Measurements from ENCODE around the gene CACNA2D3.
"Not testable (repeated sequence)": the region's sequence is repeated elsewhere in the genome, so short reads cannot be mapped to it uniquely, and the experiment has no call there.

The CACNA2D3 gene

GRCh38 chr3:54122324-54123002 lies at the start of gene CACNA2D3:
Gene CACNA2D3 (plus strand): TSS chr3:54122552.
- peak; percentile 85 for DNase-seq

GRCh38 chr3:54073386-54073785 lies 49.0 kb upstream of the CACNA2D3 start:
- DNase-seq: no peak

DNA sequence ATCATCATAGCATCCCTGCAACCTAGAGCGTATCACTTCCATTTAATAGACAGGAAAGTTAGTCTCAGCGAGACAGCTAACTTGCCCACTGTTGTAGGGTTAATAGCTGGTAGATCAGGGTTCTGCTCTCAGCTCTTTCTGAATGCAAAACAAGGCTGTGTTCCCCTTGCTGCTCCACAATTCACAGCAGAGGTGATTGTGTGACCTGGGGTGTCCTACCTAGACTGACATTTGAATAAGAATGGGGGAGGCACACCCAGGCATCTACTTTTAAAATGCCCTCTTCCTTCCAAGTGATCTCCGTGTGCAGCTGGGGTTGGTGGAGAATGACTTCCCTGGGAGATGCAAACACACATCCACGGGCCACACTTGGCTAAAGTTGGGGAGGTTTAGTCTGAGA lies 43.0 kb upstream of the CACNA2D3 start:
- no peak for DNase-seq

- no peak for DNase-seq
Measured at GRCh38 chr3:54079730-54080325, 42.5 kb upstream of the CACNA2D3 start.

DNA sequence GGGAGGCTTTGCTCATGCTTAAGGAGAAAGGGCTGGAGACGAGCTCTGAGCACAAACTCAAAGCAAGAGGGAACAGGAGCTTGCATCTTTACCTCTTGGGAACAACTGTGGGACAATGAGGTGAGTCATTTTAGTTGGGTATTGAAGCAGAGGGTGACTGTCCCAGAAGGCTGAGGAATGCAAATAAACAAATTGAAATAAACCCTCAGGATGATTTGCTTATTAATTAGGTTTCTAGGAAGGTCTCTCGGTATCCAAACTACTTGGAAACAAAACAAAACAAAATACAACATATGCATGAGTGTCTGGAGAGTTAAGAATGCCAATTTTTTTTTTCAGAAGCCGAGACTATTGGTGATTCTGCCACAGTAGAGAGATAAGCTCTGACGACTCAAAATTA lies 38.4 kb upstream of the CACNA2D3 start:
- DNase-seq: no peak

- DNase-seq: no peak
Measured at GRCh38 chr3:54085936-54086335, 36.4 kb upstream of the CACNA2D3 start.

DNA sequence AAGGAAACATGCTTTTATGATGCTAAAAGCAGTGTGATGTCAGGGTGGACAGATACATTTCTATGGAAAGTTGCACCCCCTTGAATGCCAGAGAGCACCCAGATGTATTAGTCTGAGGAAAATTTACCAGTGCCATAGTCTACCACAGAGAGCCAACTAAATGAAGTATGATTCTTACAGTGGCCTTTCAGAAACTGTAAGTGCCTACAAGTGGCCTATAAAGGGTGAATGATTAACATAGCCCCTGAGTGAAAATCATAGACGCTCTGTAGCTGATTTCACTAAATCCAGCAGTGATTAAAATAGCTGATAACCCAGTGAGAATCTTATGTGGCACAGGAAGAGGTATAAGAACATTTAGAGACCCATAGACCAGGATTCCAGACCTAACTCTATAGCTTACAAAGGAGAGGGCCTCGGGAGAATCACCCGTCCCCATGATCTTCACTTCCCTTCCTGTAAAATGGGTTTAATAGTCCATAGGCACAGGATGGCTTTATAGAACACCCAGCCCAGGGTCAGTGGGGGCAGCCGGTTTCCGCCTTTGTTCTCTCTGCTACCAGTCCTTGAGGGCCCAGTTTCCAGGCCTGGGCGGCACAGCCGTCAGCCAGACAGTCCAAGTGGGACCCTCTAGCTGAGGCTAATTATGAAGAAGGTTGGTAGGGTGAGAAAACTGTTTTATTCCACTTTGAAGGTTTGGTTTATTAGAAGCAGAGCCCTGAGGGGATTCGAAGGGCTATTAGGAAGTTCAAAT lies 35.5 kb upstream of the CACNA2D3 start:
- DNase-seq: no peak

DNA sequence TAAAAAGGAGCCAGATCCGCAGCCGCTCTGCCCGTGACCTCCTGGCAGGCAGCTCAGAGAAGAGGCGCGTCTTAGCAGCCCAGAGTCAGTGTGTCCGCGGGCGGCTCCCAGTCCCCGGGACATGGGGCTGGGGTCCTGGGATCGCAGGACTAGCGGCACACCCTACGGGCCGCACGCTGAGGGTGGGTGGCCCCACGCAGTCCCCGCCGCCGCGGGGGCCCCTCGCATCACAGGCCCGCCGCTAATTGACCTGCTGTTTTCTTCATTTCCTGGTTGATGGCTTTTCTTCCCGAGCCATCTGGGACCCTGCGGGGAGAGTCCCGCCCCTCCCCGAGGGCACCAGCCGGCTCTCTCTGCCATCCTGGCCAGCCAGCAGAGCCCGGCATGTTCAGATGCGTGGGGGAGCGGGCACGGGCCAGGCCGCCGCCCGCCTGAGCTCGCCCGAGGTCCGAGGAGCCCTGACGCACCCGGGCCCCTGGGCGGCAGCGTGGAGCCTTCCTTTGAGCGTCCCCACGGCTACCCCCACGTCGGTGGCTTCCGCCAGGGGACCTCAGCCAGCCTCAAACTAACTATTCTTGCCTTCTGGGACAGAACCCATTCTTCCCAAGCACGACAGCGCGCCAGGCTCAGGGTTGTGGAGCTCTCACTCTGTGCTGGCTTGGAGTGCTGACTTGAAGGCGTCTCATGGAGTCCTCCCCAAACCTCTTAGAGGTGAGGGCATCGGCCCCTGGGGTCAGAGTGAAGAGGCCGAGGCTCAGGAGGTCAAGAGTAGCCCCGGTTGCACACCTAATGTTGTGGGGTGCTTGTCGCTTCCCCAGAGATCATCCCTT lies 34.6 kb upstream of the CACNA2D3 start:
- no peak for DNase-seq

DNA sequence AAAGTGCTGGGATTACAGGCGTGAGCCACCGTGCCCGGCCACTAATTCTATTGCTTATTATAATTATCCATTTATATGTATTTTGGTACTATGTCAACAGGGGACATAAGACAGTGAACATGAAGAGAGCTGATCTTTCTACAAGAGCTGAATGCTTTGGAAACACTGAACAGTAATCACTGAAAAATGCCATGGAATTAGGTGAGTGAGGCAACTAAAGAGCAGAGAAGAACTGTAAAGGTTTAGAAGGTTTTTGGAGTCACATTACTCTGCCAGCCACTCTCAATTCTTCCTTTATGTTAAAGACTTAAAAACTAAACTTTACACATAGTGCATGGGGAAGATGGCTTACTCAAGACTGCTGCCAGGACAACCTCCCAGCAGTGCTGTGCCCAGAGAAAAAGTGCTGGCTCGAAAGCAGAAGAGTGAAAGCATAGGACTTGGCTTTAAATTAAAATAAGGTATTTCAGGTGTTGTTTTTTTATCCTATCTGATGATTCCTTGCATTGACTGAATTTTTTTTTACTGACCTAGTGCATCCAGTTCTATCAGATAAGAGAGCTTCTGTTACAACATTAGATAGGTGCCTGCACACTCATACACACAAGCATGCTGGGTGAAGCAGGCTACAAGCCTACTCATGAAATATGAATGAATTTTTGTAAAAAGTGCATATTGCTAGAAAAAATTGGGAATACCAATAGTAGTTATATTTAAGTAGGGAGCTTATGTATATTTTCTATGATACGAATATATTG lies 28.7 kb upstream of the CACNA2D3 start:
- DNase-seq: no peak

- no peak for DNase-seq
Measured at GRCh38 chr3:54094926-54095325, 27.4 kb upstream of the CACNA2D3 start.

DNA sequence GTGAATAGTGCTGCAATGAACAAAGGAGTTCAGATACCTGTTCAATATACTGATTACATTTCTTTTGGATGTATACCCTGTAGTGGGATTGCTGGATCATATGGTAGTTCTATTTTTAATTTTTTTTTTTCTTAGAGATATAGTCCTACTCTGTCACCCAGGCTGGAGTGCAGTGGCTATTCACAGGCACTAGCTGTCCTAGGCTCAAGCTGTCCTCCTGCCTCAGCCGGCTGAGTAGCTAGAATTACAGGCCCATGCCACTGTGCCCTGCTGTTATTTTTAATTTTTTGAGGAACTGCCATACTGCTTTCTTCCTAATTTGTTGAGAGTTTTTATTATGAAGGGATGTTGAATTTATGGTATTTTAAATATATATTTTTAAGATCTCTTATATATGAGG lies 23.0 kb upstream of the CACNA2D3 start:
- DNase-seq: no peak

DNA sequence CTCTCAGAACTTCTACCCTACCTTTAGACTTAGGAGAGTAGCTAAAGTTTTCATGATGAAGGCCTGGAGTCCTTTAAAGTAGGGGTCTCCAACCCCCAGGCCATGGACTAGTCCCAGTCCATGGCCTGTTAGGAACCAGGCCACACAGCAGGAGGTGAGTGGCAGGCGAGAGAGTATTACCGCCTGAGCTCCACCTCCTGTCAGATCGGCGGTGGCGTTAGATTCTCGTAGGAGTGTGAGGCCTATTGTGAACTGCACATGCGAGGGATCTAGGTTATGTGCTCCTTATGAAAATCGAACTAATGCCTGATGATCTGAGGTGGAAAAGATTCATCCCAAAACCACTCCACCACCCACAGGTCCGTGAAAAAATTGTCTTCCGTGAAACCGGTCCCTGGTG lies 18.3 kb upstream of the CACNA2D3 start:
- no peak for DNase-seq

DNA sequence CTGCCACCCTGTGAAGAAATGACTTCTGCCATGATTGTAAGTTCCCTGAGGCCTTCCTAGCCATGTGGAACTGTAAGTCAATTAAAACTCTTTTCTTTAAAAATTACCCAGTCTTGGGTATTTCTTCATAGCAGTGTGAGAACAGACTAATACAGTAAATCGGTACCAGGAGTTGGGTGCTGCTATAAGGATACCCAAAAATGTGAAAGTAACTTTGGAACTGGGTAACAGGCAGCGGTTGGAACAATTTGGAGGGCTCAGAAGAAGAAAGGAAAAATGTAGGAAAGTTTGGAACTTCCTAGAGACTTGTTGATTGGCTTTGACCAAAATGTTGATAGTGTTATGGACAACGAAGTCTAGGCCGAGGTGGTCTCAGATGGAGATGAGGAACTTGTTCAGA lies 6.2 kb upstream of the CACNA2D3 start:
- not testable (repeated sequence) for DNase-seq

DNA sequence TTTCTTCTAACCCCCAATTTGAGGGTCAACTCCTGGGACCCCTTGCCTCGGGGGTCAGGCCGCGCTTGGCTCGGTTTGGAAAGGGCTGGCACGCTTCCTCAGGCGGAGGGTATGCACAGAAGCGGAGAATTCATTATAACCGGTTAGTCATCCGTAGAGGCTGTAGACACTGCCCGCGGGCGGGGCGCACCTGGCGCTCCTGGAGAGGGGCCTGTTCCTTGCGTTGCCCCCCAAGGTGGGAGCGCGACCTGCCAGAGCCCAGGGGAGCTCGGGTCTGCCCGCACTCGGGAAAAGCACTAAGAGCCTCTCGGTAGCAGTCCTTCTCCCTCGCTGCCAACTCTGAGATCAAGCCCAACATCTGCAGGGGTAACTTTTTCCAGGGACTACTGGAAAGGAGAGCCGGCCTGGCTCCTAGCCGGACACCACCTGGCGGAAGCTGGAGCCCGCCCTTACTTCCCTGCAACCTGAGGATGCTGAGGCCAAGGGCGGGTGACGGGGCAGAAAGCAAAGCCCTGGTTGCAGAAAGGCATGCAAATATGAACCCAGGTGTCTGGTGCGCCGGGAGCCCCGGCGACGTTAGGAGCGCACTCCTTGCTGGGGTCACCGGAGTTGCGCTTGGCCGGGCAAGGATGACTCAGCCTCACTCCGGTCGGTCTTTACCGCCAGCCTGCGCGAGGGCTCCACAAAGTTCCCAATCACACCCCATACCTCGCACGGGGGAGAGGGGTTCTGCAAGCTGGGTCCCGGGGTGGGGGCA lies 1.5 kb upstream of the CACNA2D3 start:
- peak; percentile 72 for DNase-seq

DNA sequence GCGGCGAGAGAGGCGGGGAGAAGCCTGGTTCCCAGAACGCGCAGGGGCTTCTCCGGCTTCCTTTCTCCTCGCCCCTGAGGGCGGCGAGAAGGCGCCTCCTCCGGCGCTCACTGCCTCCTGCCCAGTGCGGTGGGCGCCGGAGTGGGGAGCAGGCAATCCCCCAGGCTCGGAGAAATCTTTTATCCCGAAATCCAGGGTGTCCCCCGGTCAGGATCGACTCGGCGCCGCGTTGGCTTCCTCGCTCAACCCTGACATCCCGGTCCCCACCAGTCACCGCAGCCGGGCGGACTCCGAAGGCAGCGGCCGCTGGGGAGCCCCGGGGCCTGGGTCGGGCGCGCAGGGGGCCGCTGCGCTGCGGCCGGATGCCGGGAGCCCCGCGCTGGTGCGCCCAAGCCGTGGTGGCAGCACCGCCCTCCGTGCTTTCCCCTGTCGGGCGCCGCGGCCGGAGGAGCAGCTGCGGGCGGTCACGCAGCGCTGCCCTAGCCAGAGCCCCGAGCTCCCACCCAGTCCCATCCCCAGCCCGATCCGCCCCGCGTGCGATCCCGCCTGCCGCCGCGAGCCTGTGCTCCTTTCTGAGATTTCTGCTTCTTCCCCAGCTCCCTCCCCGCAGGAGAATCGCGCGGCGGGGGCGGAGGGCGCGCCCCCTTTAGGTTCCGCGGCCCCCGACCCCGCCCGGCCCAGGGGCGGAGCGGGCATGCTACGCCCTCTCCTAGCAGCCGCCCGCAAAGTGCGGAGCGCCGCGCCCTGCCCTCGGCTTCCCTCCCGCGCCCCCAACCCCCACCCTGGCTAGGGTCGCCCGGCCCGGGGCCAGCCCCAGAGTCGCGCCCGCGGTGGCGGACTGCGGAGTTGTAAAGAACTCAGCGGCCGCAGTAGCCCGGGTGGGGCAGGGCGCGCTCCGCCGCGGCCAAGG lies 683 bp upstream of the CACNA2D3 start:
- peak; percentile 85 for DNase-seq

DNA sequence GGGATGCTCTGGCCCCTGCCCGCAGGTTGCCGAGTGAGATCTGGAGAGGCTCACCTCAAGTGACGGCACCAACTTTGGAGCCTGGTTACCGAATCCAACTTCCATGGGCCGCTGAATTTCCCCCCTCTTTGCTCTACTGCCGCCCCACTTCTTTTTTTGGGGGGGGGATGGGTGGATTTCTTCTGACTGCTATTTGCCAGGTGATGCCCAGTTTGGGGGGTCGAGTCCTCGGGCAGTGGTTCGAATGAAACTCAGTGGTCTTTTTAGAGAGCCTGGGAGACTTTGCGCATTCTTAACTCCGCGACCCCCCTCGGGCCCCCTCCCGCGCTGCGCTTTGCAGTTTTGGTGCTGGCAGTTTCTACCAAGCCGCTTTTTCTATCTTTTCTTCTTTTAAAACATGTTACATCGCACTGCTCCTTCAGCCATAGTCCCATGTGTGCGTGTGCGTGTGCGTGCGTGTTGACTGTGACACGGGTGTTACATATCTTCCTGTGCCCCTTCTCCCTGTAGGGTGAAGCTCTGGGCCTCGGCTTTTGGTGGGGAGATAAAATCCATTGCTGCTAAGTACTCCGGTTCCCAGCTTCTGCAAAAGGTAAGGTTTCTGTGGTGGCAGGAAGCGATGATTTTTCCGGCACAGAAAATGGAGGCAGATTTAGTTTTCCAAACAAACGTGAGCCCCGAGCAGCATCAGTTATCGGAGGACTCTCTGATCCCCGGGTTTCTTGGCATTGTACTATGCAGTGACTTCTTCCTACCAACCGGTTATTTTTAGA lies 837 bp downstream of the CACNA2D3 start:
- peak; percentile 14 for DNase-seq

DNA sequence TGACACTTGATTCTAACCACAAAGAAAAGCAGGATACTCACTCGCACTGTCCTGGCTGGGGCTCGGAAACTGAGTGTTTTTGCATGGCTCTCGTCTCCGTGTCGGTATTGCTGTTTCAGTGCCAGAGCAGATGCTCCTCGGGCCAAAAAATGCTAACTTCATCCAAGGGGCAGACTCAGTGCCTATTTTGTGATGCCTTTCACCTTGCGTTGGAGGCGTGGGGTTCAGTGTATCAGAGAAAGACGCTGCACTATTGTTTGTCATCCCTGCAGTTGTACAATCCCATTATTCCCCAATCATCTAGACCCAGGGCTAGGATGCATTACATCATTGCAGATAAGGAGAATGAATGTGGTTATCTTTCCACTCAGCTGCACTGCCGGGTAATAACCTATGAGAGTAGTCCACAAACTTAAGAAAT lies 1.4 kb downstream of the CACNA2D3 start:
- peak; percentile 63 for DNase-seq

GRCh38 chr3:54125300-54125699 lies 2.9 kb downstream of the CACNA2D3 start:
- peak; percentile 29 for DNase-seq

DNA sequence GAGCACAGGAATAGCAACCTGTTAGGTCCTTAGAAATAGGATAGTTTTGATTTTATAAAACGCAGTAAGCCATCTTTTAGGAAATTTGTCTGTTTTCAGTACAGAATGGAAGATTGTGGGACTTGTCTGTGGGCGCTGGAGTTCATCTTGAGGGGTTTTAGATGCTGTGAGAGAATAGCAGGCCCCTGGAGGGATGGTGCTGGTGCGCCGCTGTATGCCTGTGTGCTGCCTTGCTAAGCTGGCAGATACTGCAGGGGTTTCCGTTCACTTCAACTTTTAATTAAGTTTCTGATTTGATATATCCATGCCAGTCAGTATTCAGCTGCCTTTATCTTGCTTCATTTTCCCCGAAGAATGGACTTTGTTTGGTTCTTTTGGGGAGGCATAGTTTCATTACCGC lies 4.2 kb downstream of the CACNA2D3 start:
- DNase-seq: no peak

Data from NCI-H146 (cell line).